ENCODE results near the gene C14orf119. TPM values are rescaled to one million over a fixed set of nuclear protein-coding genes. Genes with fewer than 3 reads are reported as not detected.

C14orf119 gene
- polyA plus RNA-seq, 4 donors, result 43.8 to 67.0 (median 64.8) TPM

- FAIRE-seq (no peak), DNase-seq (peak; percentile 85 to 90)
- WGBS, 3 donors, result 18 to 20% (median 19%) methylated on average over 9 of the region's 9 CpGs
- Histone ChIP-seq H3K27me3 (ENCODE audit: control insufficient read depth in 3 of 3, insufficient read depth in 3 of 3, low read length in 3 of 3) (peaks cover 0 to 4% (median 0%) of the 10 kb centered on the region in 3 donors), H3K4me1 (ENCODE audit: control insufficient read depth in 3 of 3, insufficient read depth in 2 of 3, low read depth in 1 of 3, low read length in 2 of 3) (peaks cover 0 to 16% (median 0%) of the 10 kb centered on the region in 3 donors), H3K36me3 (ENCODE audit: control insufficient read depth in 3 of 3, insufficient read depth in 2 of 3, low read depth in 1 of 3, low read length in 3 of 3) (peaks cover 0 to 3% (median 0%) of the 10 kb centered on the region in 3 donors), H3K27ac (ENCODE audit: low read depth in 1 of 3, low read length in 2 of 3) (peak overlapping the region in 1 of 3 donors; percentile 80), H3K9me3 (ENCODE audit: control insufficient read depth in 2 of 2, insufficient read depth in 1 of 2, low read depth in 1 of 2, low read length in 1 of 2) (no peaks in the 10 kb centered on the region), H3K4me3 (ENCODE audit: low read depth in 1 of 3, low read length in 3 of 3) (no peak overlapping the region)
These were observed 25.4 kb downstream of the C14orf119 start for GRCh38 chr14:23120541-23121251.

- Histone ChIP-seq H3K36me3 (ENCODE audit: control insufficient read depth in 3 of 3, insufficient read depth in 2 of 3, low read depth in 1 of 3, low read length in 3 of 3) (peaks cover 0 to 10% (median 0%) of the 10 kb centered on the region in 3 donors), H3K9me3 (ENCODE audit: control insufficient read depth in 2 of 2, insufficient read depth in 1 of 2, low read depth in 1 of 2, low read length in 1 of 2) (no peaks in the 10 kb centered on the region), H3K4me3 (ENCODE audit: low read depth in 1 of 3, low read length in 3 of 3) (no peak overlapping the region), H3K27ac (ENCODE audit: low read depth in 1 of 3, low read length in 2 of 3) (peak overlapping the region in 1 of 3 donors; percentile 80), H3K27me3 (ENCODE audit: control insufficient read depth in 3 of 3, insufficient read depth in 3 of 3, low read length in 3 of 3) (peaks cover 0 to 4% (median 0%) of the 10 kb centered on the region in 3 donors), H3K4me1 (ENCODE audit: control insufficient read depth in 3 of 3, insufficient read depth in 2 of 3, low read depth in 1 of 3, low read length in 2 of 3) (peaks cover 0 to 16% (median 0%) of the 10 kb centered on the region in 3 donors)
- peak in 1 of 2 donors; percentile 55 for DNase-seq
- WGBS, 3 donors, result 43 to 63% (median 53%) methylated on average over 6 of the region's 6 CpGs
- no peak for FAIRE-seq
These were observed 26.1 kb downstream of the C14orf119 start for GRCh38 chr14:23121361-23121771.

GRCh38 chr14:23122086-23122485 lies 26.8 kb downstream of the C14orf119 start:
- Histone ChIP-seq H3K4me3 (ENCODE audit: low read depth in 1 of 3, low read length in 3 of 3) (no peak overlapping the region), H3K27ac (ENCODE audit: low read depth in 1 of 3, low read length in 2 of 3) (peak overlapping the region in 1 of 3 donors; percentile 80), H3K36me3 (ENCODE audit: control insufficient read depth in 3 of 3, insufficient read depth in 2 of 3, low read depth in 1 of 3, low read length in 3 of 3) (peaks cover 0 to 17% (median 0%) of the 10 kb centered on the region in 3 donors), H3K9me3 (ENCODE audit: control insufficient read depth in 2 of 2, insufficient read depth in 1 of 2, low read depth in 1 of 2, low read length in 1 of 2) (no peaks in the 10 kb centered on the region), H3K4me1 (ENCODE audit: control insufficient read depth in 3 of 3, insufficient read depth in 2 of 3, low read depth in 1 of 3, low read length in 2 of 3) (peaks cover 0 to 16% (median 0%) of the 10 kb centered on the region in 3 donors), H3K27me3 (ENCODE audit: control insufficient read depth in 3 of 3, insufficient read depth in 3 of 3, low read length in 3 of 3) (peaks cover 0 to 3% (median 0%) of the 10 kb centered on the region in 3 donors)
- no peak for FAIRE-seq
- DNase-seq, result no peak
- WGBS, 3 donors, result 90 to 94% (median 93%) methylated on average over 6 of the region's 6 CpGs

- 7 to 45% (median 30%) methylated on average over 8 of the region's 8 CpGs for WGBS, 3 donors
- FAIRE-seq, result no peak
- Histone ChIP-seq H3K4me1 (ENCODE audit: control insufficient read depth in 3 of 3, insufficient read depth in 2 of 3, low read depth in 1 of 3, low read length in 2 of 3) (peaks cover 0 to 16% (median 0%) of the 10 kb centered on the region in 3 donors), H3K27ac (ENCODE audit: low read depth in 1 of 3, low read length in 2 of 3) (no peak overlapping the region), H3K36me3 (ENCODE audit: control insufficient read depth in 3 of 3, insufficient read depth in 2 of 3, low read depth in 1 of 3, low read length in 3 of 3) (peaks cover under 1 to 30% (median 4%) of the 10 kb centered on the region in 3 donors), H3K9me3 (ENCODE audit: control insufficient read depth in 2 of 2, insufficient read depth in 1 of 2, low read depth in 1 of 2, low read length in 1 of 2) (no peaks in the 10 kb centered on the region), H3K27me3 (ENCODE audit: control insufficient read depth in 3 of 3, insufficient read depth in 3 of 3, low read length in 3 of 3) (no peaks in the 10 kb centered on the region), H3K4me3 (ENCODE audit: low read depth in 1 of 3, low read length in 3 of 3) (no peak overlapping the region)
- DNase-seq, result peak; percentile 74 to 93
These were observed 28.1 kb downstream of the C14orf119 start for GRCh38 chr14:23123419-23123818.

GRCh38 chr14:23124337-23124954 lies 29.1 kb downstream of the C14orf119 start:
- H3K27me3 ChIP-seq (ENCODE audit: control insufficient read depth in 3 of 3, insufficient read depth in 3 of 3, low read length in 3 of 3), result no peaks in the 10 kb centered on the region
- no peak overlapping the region for H3K4me3 ChIP-seq (ENCODE audit: low read depth in 1 of 3, low read length in 3 of 3)
- H3K27ac ChIP-seq (ENCODE audit: low read depth in 1 of 3, low read length in 2 of 3), result no peak overlapping the region
- no peaks in the 10 kb centered on the region for H3K9me3 ChIP-seq (ENCODE audit: control insufficient read depth in 2 of 2, insufficient read depth in 1 of 2, low read depth in 1 of 2, low read length in 1 of 2)
- peaks cover 0 to 16% (median 0%) of the 10 kb centered on the region in 3 donors for H3K4me1 ChIP-seq (ENCODE audit: control insufficient read depth in 3 of 3, insufficient read depth in 2 of 3, low read depth in 1 of 3, low read length in 2 of 3)
- WGBS, 3 donors, result 87 to 90% (median 88%) methylated on average over 13 of the region's 13 CpGs
- no peak for DNase-seq
- no peak for FAIRE-seq
- H3K36me3 ChIP-seq (ENCODE audit: control insufficient read depth in 3 of 3, insufficient read depth in 2 of 3, low read depth in 1 of 3, low read length in 3 of 3), result peaks cover 4 to 35% (median 4%) of the 10 kb centered on the region in 3 donors

- Histone ChIP-seq H3K4me1 (ENCODE audit: control insufficient read depth in 3 of 3, insufficient read depth in 2 of 3, low read depth in 1 of 3, low read length in 2 of 3) (peaks cover 0 to 16% (median 0%) of the 10 kb centered on the region in 3 donors), H3K27me3 (ENCODE audit: control insufficient read depth in 3 of 3, insufficient read depth in 3 of 3, low read length in 3 of 3) (no peaks in the 10 kb centered on the region), H3K27ac (ENCODE audit: low read depth in 1 of 3, low read length in 2 of 3) (no peak overlapping the region), H3K9me3 (ENCODE audit: control insufficient read depth in 2 of 2, insufficient read depth in 1 of 2, low read depth in 1 of 2, low read length in 1 of 2) (no peaks in the 10 kb centered on the region), H3K4me3 (ENCODE audit: low read depth in 1 of 3, low read length in 3 of 3) (no peak overlapping the region), H3K36me3 (ENCODE audit: control insufficient read depth in 3 of 3, insufficient read depth in 2 of 3, low read depth in 1 of 3, low read length in 3 of 3) (peaks cover 4 to 38% (median 4%) of the 10 kb centered on the region in 3 donors)
- no peak for FAIRE-seq
- 64 to 70% (median 67%) methylated on average over 3 of the region's 3 CpGs for WGBS, 3 donors
- DNase-seq, result no peak
These were observed 29.7 kb downstream of the C14orf119 start for GRCh38 chr14:23125011-23125410.

GRCh38 chr14:23125933-23126524 lies 30.7 kb downstream of the C14orf119 start:
- Histone ChIP-seq H3K27me3 (ENCODE audit: control insufficient read depth in 3 of 3, insufficient read depth in 3 of 3, low read length in 3 of 3) (no peaks in the 10 kb centered on the region), H3K4me3 (ENCODE audit: low read depth in 1 of 3, low read length in 3 of 3) (no peak overlapping the region), H3K9me3 (ENCODE audit: control insufficient read depth in 2 of 2, insufficient read depth in 1 of 2, low read depth in 1 of 2, low read length in 1 of 2) (no peaks in the 10 kb centered on the region), H3K4me1 (ENCODE audit: control insufficient read depth in 3 of 3, insufficient read depth in 2 of 3, low read depth in 1 of 3, low read length in 2 of 3) (peaks cover 0 to 13% (median 0%) of the 10 kb centered on the region in 3 donors), H3K36me3 (ENCODE audit: control insufficient read depth in 3 of 3, insufficient read depth in 2 of 3, low read depth in 1 of 3, low read length in 3 of 3) (peaks cover 4 to 41% (median 4%) of the 10 kb centered on the region in 3 donors), H3K27ac (ENCODE audit: low read depth in 1 of 3, low read length in 2 of 3) (no peak overlapping the region)
- no peak for FAIRE-seq
- DNase-seq, result no peak
- 72 to 79% (median 76%) methylated on average over 9 of the region's 9 CpGs for WGBS, 3 donors

GRCh38 chr14:23126548-23127278 lies 31.4 kb downstream of the C14orf119 start:
- FAIRE-seq (no peak), DNase-seq (no peak)
- H3K9me3 ChIP-seq (ENCODE audit: control insufficient read depth in 2 of 2, insufficient read depth in 1 of 2, low read depth in 1 of 2, low read length in 1 of 2), result no peaks in the 10 kb centered on the region
- H3K4me3 ChIP-seq (ENCODE audit: low read depth in 1 of 3, low read length in 3 of 3), result no peak overlapping the region
- peaks cover 4 to 47% (median 4%) of the 10 kb centered on the region in 3 donors for H3K36me3 ChIP-seq (ENCODE audit: control insufficient read depth in 3 of 3, insufficient read depth in 2 of 3, low read depth in 1 of 3, low read length in 3 of 3)
- 84 to 87% (median 86%) methylated on average over 8 of the region's 8 CpGs for WGBS, 3 donors
- H3K27me3 ChIP-seq (ENCODE audit: control insufficient read depth in 3 of 3, insufficient read depth in 3 of 3, low read length in 3 of 3), result no peaks in the 10 kb centered on the region
- H3K4me1 ChIP-seq (ENCODE audit: control insufficient read depth in 3 of 3, insufficient read depth in 2 of 3, low read depth in 1 of 3, low read length in 2 of 3), result peaks cover 0 to 7% (median 0%) of the 10 kb centered on the region in 3 donors
- H3K27ac ChIP-seq (ENCODE audit: low read depth in 1 of 3, low read length in 2 of 3), result no peak overlapping the region
